HEK293T (cell line): ENCODE data around the gene PDCD7.
A peak's percentile ranks its signal among the peaks of the same experiment; 100 is the strongest.
"Not testable (repeated sequence)": the region's sequence is repeated elsewhere in the genome, so short reads cannot be mapped to it uniquely, and the experiment has no call there.

Source experiments
- CTCF ChIA-PET: fragments of 350-600 bp; formaldehyde crosslinking; extraction: SDS; loops from one replicate; lab custom pipeline; 2021; ENCODE audit warnings: antibody characterized with exemption, inconsistent platforms; lab: Yijun Ruan, JAX
- POLR2A ChIA-PET: fragments of 350-600 bp; formaldehyde crosslinking; extraction: SDS; loops from one replicate; lab custom pipeline; 2020; ENCODE audit warnings: antibody characterized with exemption, inconsistent platforms; lab: Yijun Ruan, JAX
- DNase-seq: peaks from one replicate; pipeline ENCODE4 v3.0.0; 2012; ENCODE audit warnings: mixed read lengths; ENCODE audit errors: extremely low spot score
- ARNT ChIP-seq: fragments of 450-650 bp; IDR thresholded peaks from 2 replicates; pipeline ENCODE4 v1.6.1; 2017; ENCODE audit warnings: mild to moderate bottlenecking
- BHLHE40 ChIP-seq: fragments of 450-650 bp; IDR thresholded peaks from 2 replicates; pipeline ENCODE4 v1.6.1; 2016; ENCODE audit warnings: mild to moderate bottlenecking, moderate library complexity, borderline replicate concordance
- CTBP1 ChIP-seq: fragments of 450-650 bp; IDR thresholded peaks from 2 replicates; pipeline ENCODE4 v1.6.1; 2016; ENCODE audit warnings: borderline replicate concordance
- ELF4 ChIP-seq: fragments of 450-650 bp; IDR thresholded peaks from 2 replicates; pipeline ENCODE4 v1.6.1; 2017; ENCODE audit warnings: antibody characterized with exemption
- FOXA1 ChIP-seq: fragments of 450-650 bp; IDR thresholded peaks from 2 replicates; pipeline ENCODE4 v1.6.1; 2016; ENCODE audit warnings: mild to moderate bottlenecking
- FOXK2 ChIP-seq: fragments of 450-650 bp; IDR thresholded peaks from 2 replicates; pipeline ENCODE4 v1.6.1; 2016; ENCODE audit warnings: mild to moderate bottlenecking
- FOXM1 ChIP-seq: fragments of 450-650 bp; IDR thresholded peaks from 2 replicates; pipeline ENCODE4 v1.6.1; 2017; ENCODE audit warnings: mild to moderate bottlenecking, borderline replicate concordance
- HDGF ChIP-seq: fragments of 450-650 bp; IDR thresholded peaks from 2 replicates; pipeline ENCODE4 v1.6.1; 2017; ENCODE audit warnings: antibody characterized with exemption, borderline replicate concordance
- L3MBTL2 ChIP-seq: fragments of 450-650 bp; conservative IDR thresholded peaks from 2 replicates; pipeline ENCODE4 v1.6.1; 2016; ENCODE audit warnings: mild to moderate bottlenecking
- LEF1 ChIP-seq: fragments of 450-650 bp; IDR thresholded peaks from 2 replicates; pipeline ENCODE4 v1.6.1; 2017; ENCODE audit warnings: mild to moderate bottlenecking, borderline replicate concordance
- NFRKB ChIP-seq: fragments of 450-650 bp; IDR thresholded peaks from 2 replicates; pipeline ENCODE4 v1.6.1; 2016; ENCODE audit warnings: mild to moderate bottlenecking, moderate library complexity
- SP1 ChIP-seq: fragments of 450-650 bp; IDR thresholded peaks from 2 replicates; pipeline ENCODE4 v1.6.1; 2017
- SUZ12 ChIP-seq: fragments of 450-650 bp; IDR thresholded peaks from 2 replicates; pipeline ENCODE4 v1.6.1; 2016; ENCODE audit warnings: mild to moderate bottlenecking
- TARDBP ChIP-seq: fragments of 450-650 bp; IDR thresholded peaks from 2 replicates; pipeline ENCODE4 v1.6.1; 2016
- ZNF384 ChIP-seq: fragments of 450-650 bp; IDR thresholded peaks from 2 replicates; pipeline ENCODE4 v1.6.1; 2016
- TF ChIP-seq, protein P1 (sequence below): fragments of 450-650 bp; IDR thresholded peaks from 2 replicates; pipeline ENCODE4 v1.6.1; 2016

Gene PDCD7

DNA sequence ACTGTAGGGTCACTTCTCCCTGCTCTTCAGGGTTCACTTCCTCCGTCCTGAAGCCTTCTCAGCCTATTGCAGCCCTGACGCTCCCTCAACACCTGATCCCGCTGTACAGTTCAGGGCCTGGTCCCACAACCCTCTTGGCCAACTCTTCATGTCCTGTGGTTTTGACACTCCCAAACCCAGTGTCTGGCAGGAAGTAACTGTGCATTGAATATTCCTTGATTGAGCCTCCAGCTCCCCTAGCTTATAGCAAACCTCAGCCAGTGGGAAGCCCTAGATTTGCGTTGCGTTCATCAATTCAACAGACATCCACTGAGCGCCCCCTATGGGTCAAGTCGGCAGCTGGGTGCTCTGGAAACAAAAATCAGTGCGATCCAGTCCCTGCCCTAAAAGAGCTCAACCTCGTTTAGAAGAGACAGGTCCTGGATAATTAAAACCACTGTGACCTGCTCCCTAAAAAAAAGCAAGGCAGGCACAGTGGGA, 32.2 kb downstream of the PDCD7 start:
- peak; percentile 53 for DNase-seq
- POLR2A ChIA-PET = no interaction called here
- CTCF ChIA-PET = interaction anchor here (0.5 to 2.2 kb wide), 15 partner anchors 10 to 258 kb away, joined by 3 to 14 read pairs (median 5); partner anchors contain the start of gene UBAP1L
- TF ChIP-seq ELF4 (no peak), NFRKB (no peak), ARNT (no peak), ZNF384 (no peak), CTBP1 (no peak), L3MBTL2 (no peak), TARDBP (no peak), LEF1 (no peak), BHLHE40 (no peak), FOXM1 (no peak), HDGF (no peak)

DNA sequence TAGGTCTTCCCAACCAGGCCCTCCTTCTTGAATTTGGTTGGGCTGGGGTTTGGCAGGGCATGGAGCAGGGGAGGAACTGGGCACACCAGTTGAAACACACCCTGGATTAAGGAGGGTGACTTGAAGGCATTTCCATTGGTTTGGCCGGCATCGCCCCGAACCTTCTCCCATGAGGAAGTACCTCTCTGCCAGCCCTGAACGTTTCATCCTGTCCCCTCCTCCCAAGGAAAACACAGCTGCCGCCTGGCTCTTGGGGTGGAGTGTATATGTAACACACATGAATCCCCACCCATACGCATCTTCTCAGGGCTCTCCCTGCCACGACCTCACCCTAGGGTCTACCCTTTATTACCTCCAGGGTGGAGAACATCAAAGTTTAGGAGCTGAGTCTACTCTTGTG, 33.2 kb downstream of the PDCD7 start:
- CTCF ChIA-PET = interaction anchor here (2.0 to 2.2 kb wide), 2 partner anchors 45 to 47 kb away, joined by 11 to 14 read pairs; no protein-coding TSS in a partner anchor
- TF ChIP-seq LEF1 (no peak), NFRKB (no peak), ZNF384 (no peak), ELF4 (no peak), SUZ12 (no peak), BHLHE40 (no peak), ARNT (no peak)
- TF ChIP-seq, protein P1, sequence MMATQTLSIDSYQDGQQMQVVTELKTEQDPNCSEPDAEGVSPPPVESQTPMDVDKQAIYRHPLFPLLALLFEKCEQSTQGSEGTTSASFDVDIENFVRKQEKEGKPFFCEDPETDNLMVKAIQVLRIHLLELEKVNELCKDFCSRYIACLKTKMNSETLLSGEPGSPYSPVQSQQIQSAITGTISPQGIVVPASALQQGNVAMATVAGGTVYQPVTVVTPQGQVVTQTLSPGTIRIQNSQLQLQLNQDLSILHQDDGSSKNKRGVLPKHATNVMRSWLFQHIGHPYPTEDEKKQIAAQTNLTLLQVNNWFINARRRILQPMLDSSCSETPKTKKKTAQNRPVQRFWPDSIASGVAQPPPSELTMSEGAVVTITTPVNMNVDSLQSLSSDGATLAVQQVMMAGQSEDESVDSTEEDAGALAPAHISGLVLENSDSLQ = no peak
- DNase-seq = no peak
- POLR2A ChIA-PET = no interaction called here

DNA sequence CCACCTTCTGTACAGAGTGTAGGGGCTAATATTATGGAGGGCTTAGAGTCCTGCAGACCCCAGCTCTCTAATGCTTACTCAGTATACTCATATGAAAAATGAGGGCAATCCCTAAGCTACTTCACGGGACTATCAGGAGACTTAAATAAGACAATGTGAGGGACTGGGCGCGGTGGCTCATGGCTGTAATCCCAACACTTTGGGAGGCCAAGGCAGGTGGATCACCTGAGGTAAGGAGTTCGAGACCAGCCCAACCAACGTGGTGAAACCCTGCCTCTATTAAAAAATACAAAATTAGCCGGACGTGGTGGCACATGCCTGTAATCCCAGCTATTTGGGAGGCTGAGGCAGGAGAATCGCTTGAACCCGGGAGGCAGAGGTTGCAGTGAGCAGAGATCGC, 33.8 kb downstream of the PDCD7 start:
- POLR2A ChIA-PET = interaction anchor here (0.9 to 1.2 kb wide), 2 partner anchors 34 to 205 kb away, joined by 3 read pairs; partner anchors contain the start of genes PDCD7 and RNU5B-1
- DNase-seq, CTCF ChIA-PET: not testable (repeated sequence)

DNA sequence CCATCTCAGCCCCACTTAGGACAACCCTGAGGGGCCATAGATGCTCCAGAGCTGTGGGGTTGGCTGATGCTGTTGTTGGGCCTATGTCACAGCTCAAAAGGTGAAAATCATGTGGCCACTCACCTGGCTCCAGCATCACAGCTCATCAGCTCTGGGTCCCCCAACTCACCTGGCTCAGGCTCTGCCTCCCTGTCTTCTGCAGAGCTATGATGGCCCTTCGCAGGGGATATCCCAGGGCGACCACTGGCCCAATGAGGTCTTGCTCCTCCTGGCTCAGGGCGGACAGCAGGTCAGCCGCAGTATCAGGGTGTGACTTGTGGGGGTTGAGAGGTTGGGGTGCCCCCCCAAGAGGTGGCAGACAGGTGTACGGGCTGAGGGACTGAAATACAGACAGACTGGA, 34.3 kb downstream of the PDCD7 start:
- no peak for DNase-seq
- ChIA-PET CTCF (no interaction called here), POLR2A (interaction anchor here (0.9 to 1.2 kb wide), 2 partner anchors 35 to 205 kb away, joined by 3 read pairs; partner anchors contain the start of genes PDCD7 and RNU5B-1)
- no peak for TF ChIP-seq SP1
- TF ChIP-seq FOXM1 = no peak

DNA sequence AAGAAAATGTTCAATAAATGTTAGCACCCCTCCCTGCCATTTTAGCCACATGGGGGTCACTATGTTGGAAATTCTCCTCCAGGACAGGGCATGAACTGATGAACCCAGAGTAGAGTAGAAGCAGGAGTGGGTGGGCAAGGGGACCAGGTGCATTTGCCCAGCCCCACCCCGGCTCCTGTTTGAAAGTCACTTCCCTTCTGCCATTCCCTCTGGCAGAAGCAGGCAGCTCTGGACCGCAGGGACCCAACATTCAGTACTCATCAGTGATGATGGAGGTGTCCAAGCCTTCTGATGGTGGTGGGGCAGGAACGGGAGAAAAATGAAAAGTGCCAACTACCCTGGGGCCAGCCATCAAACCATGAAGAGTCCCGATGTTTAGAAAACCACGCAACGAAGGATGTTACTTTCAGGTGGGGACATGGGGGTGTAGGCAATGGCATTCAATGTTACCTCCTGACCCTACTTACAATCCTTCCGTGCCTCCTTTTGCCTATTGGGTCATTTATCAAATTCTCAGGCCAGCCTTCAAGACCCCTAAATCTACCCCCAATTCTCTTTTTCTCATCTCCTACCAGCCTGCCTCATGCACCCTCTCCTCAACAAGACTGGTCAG, 35.9 kb downstream of the PDCD7 start:
- POLR2A ChIA-PET = no interaction called here
- CTCF ChIA-PET = no interaction called here
- TF ChIP-seq, protein P1 = no peak
- no peak for TF ChIP-seq ARNT
- no peak for DNase-seq

DNA sequence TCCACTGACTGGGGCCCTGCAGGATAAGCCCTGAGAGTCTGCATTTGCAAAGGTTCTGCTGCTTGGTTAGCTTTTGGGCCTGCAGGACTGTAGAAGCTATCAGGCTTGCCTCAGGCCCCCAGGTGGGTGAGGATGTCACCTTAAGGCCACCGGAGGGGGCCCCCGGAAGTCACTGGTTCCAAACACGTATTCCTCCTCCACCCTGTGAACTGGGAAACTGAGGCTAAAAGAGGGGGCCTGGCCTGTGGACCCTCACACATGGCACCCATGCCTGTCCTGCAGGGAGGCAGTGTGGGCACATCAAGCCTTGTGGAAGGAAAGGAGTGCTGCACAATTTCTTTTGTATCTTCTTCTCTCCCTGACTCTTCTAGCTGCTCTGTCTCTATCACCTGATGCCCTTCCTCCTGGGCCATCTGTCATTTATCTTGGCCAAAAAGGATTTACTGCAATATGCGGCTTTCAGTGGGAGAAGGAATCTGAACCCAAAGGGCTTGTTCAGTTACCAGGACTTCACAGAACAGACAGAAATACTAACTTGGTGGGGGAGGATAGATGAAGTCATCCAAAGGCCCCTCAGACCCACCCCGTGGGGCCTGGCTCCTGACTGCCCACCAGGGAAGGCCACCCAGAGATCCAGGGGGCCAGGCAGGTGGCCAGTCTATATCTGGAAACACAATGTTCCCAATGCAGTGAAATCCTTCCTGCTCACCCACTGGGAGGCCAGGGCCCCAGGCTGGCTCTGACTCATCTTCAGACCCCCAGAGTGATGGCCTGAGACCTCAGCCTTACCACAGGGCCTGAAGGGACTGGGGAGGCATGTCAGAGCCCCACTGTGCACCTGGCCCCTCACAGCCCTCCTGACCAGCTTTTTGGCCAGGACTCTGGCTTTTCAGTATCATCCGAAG, 36.9 kb downstream of the PDCD7 start:
- DNase-seq = no peak
- TF ChIP-seq FOXM1 (no peak), L3MBTL2 (no peak), TARDBP (no peak), ELF4 (no peak), FOXK2 (no peak), SP1 (no peak)
- POLR2A ChIA-PET = no interaction called here
- CTCF ChIA-PET = no interaction called here

DNA sequence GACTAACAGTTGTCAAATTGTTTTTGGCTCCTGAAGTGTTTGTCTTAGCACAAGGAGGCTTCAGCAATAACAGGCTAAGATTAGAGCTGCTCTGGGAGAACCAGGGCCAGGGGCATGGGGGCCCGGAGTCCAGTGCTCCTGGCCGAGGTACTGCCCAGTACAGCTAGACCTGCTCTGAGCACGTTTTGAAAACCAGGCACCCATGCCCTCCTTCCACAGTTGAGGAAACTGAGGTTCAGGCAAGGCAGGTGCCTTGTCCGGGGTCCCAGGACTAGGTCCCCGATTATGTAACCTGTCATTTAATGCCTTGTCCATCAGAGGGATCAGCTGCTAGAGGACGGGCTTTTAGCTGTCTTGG, 37.9 kb downstream of the PDCD7 start:
- no peak for DNase-seq
- CTCF ChIA-PET = no interaction called here
- no peak for TF ChIP-seq BHLHE40
- TF ChIP-seq FOXK2 = no peak
- no peak for TF ChIP-seq ZNF384
- no peak for TF ChIP-seq FOXM1
- no peak for TF ChIP-seq FOXA1
- TF ChIP-seq ELF4 = no peak
- no peak for TF ChIP-seq SUZ12
- no peak for TF ChIP-seq TARDBP
- no peak for TF ChIP-seq HDGF
- TF ChIP-seq L3MBTL2 = no peak
- TF ChIP-seq, protein P1 = no peak
- TF ChIP-seq CTBP1 = no peak
- TF ChIP-seq SP1 = no peak
- no peak for TF ChIP-seq ARNT
- TF ChIP-seq LEF1 = no peak
- no peak for TF ChIP-seq NFRKB
- POLR2A ChIA-PET = no interaction called here
